ENCODE data around the gene MYO16.

DNA sequence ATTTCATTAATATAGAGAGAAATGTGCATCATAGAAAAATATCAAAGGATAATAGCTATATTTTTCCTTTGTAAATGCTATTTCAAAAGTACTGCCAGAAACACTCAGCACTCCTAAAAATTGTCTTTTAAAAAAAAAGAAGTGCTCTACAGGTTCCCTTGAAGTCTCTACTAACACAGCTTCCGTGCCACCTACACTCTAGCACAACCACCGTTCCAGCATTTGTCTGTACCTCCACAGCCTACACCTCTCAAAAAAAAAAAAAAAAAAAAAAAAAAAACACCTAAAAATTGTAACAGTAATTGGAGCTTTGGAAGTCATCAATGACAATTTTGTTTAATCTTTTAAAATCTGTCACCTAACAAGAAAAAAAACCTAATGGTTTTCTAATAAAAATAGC, 485.6 kb downstream of the MYO16 start:
- TF ChIP-seq CTCF (IDR thresholded peaks at IDR 0.05; ENCODE audit: low read depth, low read length, poor library complexity, severe bottlenecking) (no peak), EZH2phosphoT487 (IDR thresholded peaks at IDR 0.05; ENCODE audit: borderline replicate concordance, low read length) (no peak)
